SH-SY5Y (cell line): ENCODE results near the gene EML1.

Source experiments
- GATA2 ChIP-seq: IDR thresholded peaks from 2 replicates; pipeline ENCODE4 v1.6.1; 2011; ENCODE audit warnings: mild to moderate bottlenecking, low read depth, low read length
- GATA3 ChIP-seq: IDR thresholded peaks from 2 replicates; pipeline ENCODE4 v1.6.1; 2011; ENCODE audit warnings: low read depth, mild to moderate bottlenecking, low read length, moderate library complexity

DNA sequence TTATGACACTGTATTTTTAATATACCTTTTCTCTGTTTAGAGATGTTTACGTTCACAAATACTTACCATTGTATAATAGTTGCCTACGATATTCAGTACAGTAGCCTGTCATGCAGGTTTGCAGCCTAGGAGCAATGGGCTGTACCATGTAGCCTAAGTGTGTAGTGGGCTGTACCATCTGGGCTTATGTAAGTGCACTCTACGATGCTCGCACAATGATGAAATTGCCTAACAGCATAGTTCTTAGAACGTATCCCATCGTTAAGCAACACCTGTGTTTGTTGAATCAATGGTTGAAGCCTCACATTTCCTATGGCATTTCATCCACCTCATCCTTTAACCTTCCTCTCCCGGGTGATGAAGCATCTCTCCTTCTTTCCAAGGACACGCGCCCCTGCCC is 12.5 kb upstream of the EML1 start:
- TF ChIP-seq GATA3 (no peak), GATA2 (no peak)
